Activated naive CD4-positive, alpha-beta T cell (primary cell): ENCODE results near the gene CYTH2.
"Not testable (repeated sequence)": the region's sequence is repeated elsewhere in the genome, so short reads cannot be mapped to it uniquely, and the experiment has no call there.

Source experiments
- DNase-seq, 4 experiments: peaks; one replicate each; lab custom pipeline; 2025; lab: John Stamatoyannopoulos, UW

Gene CYTH2

DNA sequence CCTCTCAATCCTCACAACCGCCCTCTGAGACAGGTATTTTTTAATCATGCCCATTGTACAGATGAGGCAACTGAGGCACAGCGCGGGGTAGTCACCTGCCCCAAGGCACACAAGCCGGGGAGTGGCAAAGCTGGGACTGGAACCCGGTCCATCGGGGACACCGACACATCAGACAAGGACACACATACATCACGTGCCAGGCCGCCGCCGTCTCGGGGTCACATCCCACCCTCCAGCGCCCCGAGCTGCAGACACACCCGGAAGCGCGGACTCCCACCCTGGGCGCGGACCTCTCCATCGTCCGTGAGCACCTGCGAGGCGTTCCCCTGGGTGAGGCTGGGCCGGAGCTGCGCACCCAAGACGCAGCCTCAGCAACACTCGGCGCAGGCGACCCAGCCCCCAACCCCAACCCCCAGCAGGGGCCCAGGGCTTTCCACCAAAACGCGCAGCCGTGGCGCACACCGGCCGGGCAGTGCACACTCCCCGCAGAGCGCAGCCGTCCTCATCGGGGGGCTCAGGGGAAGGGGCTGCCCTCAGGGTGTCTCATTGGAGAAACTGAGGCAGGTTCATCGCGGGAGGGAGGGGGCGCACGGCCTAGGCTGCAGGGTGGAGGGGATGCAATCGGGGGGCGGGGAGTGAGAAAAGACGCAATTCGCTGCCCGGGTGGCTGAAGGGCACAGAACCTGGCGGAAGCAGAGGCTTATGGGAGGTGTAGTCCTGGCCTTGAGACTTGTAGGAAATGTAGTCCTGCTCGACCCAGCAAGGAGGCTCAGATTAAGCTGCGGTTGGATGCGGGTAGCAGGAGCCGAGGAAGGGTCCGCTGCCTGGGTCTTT, 44.3 kb downstream of the CYTH2 start:
- DNase-seq, result peak in 3 of 4 experiments; percentile 30 to 63 (median 47)

DNA sequence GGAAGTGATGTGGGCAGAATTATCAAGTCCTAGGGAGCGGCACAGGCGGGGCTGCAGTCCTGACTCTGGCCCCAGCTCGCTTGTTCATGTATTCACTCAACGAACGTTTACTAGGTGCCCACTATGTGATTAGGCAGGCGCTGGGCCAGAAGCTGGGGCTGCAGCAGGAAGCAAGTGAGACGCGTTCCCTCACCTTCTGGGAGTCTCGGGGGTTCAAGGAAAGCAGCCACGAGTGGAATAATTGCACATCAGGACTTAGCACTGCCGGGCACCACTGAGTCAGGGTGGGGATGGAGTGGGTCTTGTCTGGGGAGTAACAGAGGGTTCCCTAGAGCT, 44.9 kb downstream of the CYTH2 start:
- DNase-seq, result no peak

DNA sequence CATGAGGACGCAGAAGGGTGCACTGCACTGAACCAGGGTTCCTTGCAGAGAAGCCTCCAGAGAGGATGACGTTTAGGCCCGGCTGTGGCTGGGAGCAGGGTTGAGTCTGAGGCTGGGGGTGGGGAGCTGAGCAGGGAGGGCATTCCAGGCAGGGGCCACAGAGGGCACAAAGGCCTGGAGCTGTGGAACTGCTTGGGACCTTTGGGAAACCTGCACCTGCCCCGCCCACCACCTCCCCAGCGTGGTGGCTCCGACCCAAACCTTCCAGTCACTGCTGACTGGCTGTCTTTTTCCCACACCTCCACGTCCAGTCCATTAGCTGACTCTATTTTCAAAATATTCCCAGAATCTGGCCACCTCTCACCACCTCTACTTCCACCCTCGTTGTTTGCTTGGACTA, 47.4 kb downstream of the CYTH2 start:
- DNase-seq, result no peak

DNA sequence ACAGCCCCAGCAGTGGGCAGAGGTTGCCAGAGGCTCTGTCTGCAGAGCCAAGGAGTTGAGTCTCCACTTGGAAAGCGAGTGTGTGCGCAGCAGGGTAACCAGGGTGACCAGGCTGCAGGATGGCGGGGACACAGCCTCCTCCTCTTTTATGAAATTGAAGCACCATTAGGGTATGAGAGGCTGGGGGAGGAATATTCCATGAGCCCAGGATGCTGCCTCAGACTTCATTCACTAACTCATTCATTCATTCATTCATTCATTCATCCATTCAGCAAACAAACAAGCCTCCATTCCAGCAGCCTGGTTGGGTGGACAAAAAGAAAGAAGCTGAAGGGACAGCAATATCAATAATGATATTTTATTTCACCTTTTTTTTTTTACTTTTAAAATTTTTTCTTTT, 49.0 kb downstream of the CYTH2 start:
- DNase-seq, result no peak

DNA sequence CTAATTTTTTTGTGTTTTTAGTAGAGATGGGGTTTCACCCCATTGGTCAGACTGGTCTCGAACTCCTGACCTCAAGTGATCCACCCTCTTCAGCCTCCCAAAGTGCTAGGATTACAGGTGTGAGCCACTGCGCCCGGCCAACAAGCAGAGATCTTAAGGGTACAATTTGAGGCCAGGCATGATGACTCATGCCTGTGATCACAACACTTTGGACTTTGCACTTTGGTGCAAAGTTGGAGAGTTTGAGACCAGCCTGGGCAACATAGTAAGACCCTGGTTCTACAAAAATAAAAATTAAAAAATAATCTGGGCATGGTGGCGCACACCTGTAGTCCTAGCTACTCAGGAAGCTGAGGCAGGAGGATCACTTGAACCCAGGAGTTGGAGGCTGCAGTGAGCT, 50.3 kb downstream of the CYTH2 start:
- DNase-seq, result not testable (repeated sequence)

DNA sequence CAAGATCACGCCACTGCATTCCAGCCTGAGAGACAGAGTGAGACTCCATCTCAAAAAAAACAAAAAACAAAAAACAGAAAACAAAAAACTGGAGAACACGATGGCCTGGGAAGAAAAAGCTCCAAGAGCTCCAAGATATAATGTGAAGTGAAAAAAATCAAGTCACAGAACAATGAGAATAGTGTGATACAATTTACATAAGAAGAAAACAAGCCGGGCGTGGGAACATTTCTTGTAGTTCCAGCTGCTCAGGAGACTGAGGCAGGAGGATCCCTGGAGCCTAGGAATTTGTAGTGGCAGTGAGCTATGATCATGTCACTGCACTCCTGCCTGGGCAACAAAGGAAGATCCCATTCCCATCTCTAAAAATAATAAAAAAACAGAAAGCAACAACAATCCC, 51.0 kb downstream of the CYTH2 start:
- DNase-seq, result no peak

DNA sequence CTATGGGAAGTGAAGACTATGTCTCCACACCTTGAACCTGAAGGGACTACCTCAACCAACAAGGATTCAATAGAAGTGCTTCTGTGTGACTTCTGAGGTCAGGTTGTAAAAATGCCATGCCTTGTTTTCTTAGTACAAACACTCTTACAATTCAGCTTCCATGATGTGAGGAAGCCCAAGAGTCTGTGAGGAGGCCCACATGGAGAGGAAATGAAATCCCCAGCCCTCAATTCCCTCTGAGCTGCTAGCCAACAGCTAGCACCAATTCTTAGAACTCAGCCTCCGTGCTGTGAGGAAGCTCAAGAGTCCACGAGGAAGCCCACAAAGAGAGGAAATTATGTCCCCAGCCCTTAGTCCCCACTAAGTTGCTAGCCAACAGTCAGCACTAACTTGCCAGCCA, 55.1 kb downstream of the CYTH2 start:
- DNase-seq, result no peak

DNA sequence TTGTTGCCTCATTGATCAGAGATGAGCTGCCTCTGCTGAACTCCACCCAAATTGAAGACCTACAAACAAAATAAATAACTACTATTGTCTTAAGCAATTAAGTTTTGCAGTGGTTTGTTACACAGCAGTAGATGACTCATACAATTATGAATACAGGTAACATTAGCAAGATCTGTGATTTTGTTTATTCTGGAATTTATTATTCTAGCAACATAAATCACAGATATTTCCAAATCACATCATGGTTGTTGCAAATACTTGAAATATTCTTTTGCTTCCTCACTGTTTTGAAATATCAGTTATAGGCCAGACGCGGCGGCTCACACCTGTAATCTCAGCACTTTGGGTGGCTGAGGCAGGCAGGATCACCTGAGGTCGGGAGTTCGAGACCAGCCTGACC, 55.6 kb downstream of the CYTH2 start:
- no peak for DNase-seq

DNA sequence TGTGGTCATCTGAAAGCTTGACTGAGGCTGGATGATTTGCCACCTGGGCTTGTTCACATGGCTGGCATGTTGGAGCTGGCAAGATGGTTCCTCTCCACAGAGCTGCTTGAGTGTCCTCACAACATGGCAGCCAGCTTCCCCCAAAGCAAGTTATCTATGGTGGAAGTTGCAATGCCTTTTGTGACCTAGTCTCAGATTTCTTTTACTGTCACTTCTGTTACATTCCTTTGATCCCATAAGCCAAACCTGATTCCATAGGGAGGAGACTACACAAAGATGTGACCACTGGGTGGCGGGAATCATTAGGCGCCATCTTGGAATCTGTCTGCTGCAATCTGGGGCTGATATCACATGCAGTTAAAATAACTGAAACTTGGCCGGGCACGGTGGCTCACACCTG, 60.0 kb downstream of the CYTH2 start:
- DNase-seq, result no peak

DNA sequence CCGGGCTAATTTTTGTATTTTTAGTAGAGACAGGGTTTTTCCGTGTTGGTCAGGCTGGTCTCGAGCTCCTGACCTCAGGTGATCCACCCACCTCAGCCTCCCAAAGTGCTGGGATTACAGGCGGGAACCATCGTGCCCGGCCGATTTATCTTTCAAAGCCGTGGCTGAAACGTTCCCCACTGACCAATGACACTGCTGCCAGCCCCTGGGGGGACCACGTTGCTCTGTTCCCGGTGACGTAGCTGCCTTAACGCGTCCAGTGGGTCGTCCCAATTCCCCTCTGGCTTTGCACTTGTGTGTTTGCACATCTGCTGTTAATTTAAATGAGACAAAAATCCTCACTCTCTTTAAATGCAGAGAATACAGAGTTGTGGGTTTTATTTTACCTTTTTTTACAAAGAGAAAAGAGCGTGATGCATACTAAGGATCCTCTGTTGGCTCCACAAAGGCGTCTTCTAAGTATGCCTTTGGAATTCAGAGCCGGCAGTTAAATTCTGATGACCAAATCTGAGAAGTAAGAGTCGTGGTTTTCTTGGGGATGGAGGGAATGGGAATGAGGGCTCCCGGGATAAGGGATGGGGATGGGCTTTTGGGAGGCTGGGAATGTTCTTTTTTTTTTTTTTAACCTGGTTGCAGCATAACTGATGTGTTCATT, 61.0 kb downstream of the CYTH2 start:
- no peak for DNase-seq

DNA sequence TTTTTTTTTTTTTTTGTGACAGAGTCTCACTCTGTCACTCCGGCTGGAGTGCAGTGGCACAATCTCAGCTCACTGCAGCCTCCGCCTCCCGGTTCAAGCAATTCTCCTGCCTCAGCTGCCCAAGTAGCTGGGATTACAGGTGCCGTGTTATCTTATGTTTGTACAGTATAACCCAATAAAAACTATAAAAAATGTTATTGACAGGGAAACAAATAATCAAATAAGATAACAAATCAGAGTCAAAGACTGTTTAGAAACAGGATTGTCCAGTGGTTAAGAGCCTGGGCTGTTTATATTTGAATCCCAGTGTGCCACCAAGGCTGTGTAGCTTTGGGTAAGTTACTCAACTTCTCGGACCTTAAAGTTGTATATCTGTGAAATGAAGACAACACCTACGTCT, 61.6 kb downstream of the CYTH2 start:
- DNase-seq, result no peak
